PC-3 (cell line): Measurements from ENCODE around the gene CCN6. TPM values are rescaled to one million over a fixed set of nuclear protein-coding genes. Genes with fewer than 3 reads are reported as not detected.

ENCODE experiments used
- ATAC-seq: fragments of 200-7000 bp; cut with Tn5 transposase; 2 replicates; pipeline ENCODE4 v1.9.1; 2020; ENCODE audit warnings: mild to moderate bottlenecking, moderate library complexity
- BruUV-seq: library from RNA; stranded (reverse); fragments of 400-500 nt; replicated peaks from 2 replicates; lab custom pipeline; 2021; lab: Mats Ljungman, UMichigan
- CTCF ChIA-PET: fragments of 300-600 bp; sonication (Branson Sonifier 250); formaldehyde crosslinking; loops from one replicate; lab custom pipeline; 2022; ENCODE audit warnings: antibody characterized with exemption; lab: Charles Lee
- POLR2A ChIA-PET: fragments of 300-600 bp; sonication (Branson Sonifier 250); formaldehyde crosslinking; loops from one replicate; lab custom pipeline; 2022; ENCODE audit warnings: antibody characterized with exemption; ENCODE audit not compliant: unreplicated experiment; lab: Charles Lee
- DNase-seq: peaks from one replicate; pipeline ENCODE4 v3.0.0-alpha.2; 2015
- H2AFZ ChIP-seq: fragments of 300-600 bp; sonication (generic); 2 replicates; pipeline ENCODE4 v1.6.0; 2016; ENCODE audit warnings: antibody characterized with exemption, low read length
- H3F3A ChIP-seq: fragments of 300-600 bp; sonication (generic); one replicate; pipeline ENCODE4 v1.6.0; 2017; ENCODE audit warnings: antibody characterized with exemption, low read length, control low read depth, mild to moderate bottlenecking; ENCODE audit not compliant: unreplicated experiment
- H3K27ac ChIP-seq: fragments of 300-600 bp; sonication (generic); 2 replicates; pipeline ENCODE4 v1.5.1; 2016; ENCODE audit warnings: mild to moderate bottlenecking, low read length
- H3K27me3 ChIP-seq: fragments of 300-600 bp; sonication (generic); 2 replicates; pipeline ENCODE4 v1.6.1; 2016; ENCODE audit warnings: low read length, mixed read lengths
- H3K36me3 ChIP-seq: fragments of 300-600 bp; sonication (generic); 2 replicates; pipeline ENCODE4 v1.6.1; 2016; ENCODE audit warnings: low read depth, mixed run types, low read length, mixed read lengths
- H3K4me1 ChIP-seq: fragments of 300-600 bp; sonication (generic); 2 replicates; pipeline ENCODE4 v1.5.1; 2016; ENCODE audit warnings: low read length; ENCODE audit not compliant: insufficient read depth
- H3K4me2 ChIP-seq: fragments of 300-600 bp; sonication (generic); 2 replicates; pipeline ENCODE4 v1.6.0; 2016; ENCODE audit warnings: low read length
- H3K4me3 ChIP-seq: fragments of 300-600 bp; sonication (generic); 2 replicates; pipeline ENCODE4 v1.5.1; 2016; ENCODE audit warnings: mild to moderate bottlenecking, low read length, mixed read lengths
- H3K79me2 ChIP-seq: fragments of 300-600 bp; sonication (generic); 2 replicates; pipeline ENCODE4 v1.6.1; 2017; ENCODE audit warnings: low read length, mixed read lengths
- H3K9ac ChIP-seq: fragments of 300-600 bp; sonication (generic); 2 replicates; pipeline ENCODE4 v1.6.0; 2016; ENCODE audit warnings: mild to moderate bottlenecking, low read length
- H3K9me2 ChIP-seq: fragments of 300-600 bp; sonication (generic); replicated peaks from 2 replicates; pipeline ENCODE4 v1.6.1; 2016; ENCODE audit warnings: mixed run types, low read length, mixed read lengths
- H3K9me3 ChIP-seq: fragments of 300-600 bp; sonication (generic); 2 replicates; pipeline ENCODE4 v1.6.1; 2016; ENCODE audit warnings: low read length, mixed read lengths
- H4K20me1 ChIP-seq: fragments of 300-600 bp; sonication (generic); 2 replicates; pipeline ENCODE4 v1.6.1; 2016; ENCODE audit warnings: low read length, mixed read lengths
- CTCF ChIP-seq: fragments of 300-600 bp; sonication (generic); conservative IDR thresholded peaks from 2 replicates; pipeline ENCODE4 v1.5.1; 2017; ENCODE audit warnings: antibody characterized with exemption, low read depth, mild to moderate bottlenecking, low read length
- EZH2 ChIP-seq: fragments of 300-600 bp; sonication (generic); IDR thresholded peaks from one replicate; pipeline ENCODE4 v1.6.1; 2017; ENCODE audit warnings: antibody characterized with exemption, mild to moderate bottlenecking, low read length; ENCODE audit not compliant: unreplicated experiment
- EZH2phosphoT487 ChIP-seq: fragments of 300-600 bp; sonication (generic); IDR thresholded peaks from 2 replicates; pipeline ENCODE4 v1.6.1; 2018; ENCODE audit warnings: mild to moderate bottlenecking, antibody characterized with exemption, low read length, borderline replicate concordance
- intact Hi-C: fragments of 100-400 bp; cut with micrococcal nuclease; formaldehyde crosslinking; loops from 2 replicates; pipeline ENCODE4 v1.9.0; 2023
- total RNA-seq: library from RNA; depleted of rRNA; stranded (reverse); fragments of >200 nt; gene quantifications from 2 replicates; pipeline ENCODE4 v1.2.3, GENCODE V29; 2014; rRNA removed

The CCN6 gene
- total RNA-seq, 1 experiment from 2014 or later: not detected

- peak; percentile 94 for ATAC-seq
- DNase-seq: peak; percentile 71
- Histone ChIP-seq H3K9me3 (no peaks in the 10 kb centered on the region), H3K4me2 (no peak overlapping the region), H3K9me2 (no peaks in the 10 kb centered on the region), H3K79me2 (no peaks in the 10 kb centered on the region), H3F3A (no peaks in the 10 kb centered on the region), H4K20me1 (no peaks in the 10 kb centered on the region), H3K4me1 (peaks cover 14% of the 10 kb centered on the region), H3K9ac (no peak overlapping the region), H2AFZ (peak overlapping the region; percentile 37; the same call in 1 of the 2 replicates), H3K27me3 (no peaks in the 10 kb centered on the region), H3K4me3 (no peak overlapping the region), H3K27ac (peak overlapping the region; percentile 9), H3K36me3 (no peaks in the 10 kb centered on the region)
- ChIA-PET CTCF (no interaction called here), POLR2A (interaction anchor here (0.7 kb wide), 1 partner anchor 9 kb away, joined by 3 read pairs; no protein-coding TSS in a partner anchor)
- no peak for TF ChIP-seq CTCF
- TF ChIP-seq EZH2: no peak
- TF ChIP-seq EZH2phosphoT487: no peak
- intact Hi-C loops: no loop called here
- BruUV-seq: no TSS peak
Observed at GRCh38 chr6:112117554-112117953, 63.6 kb downstream of the CCN6 start.

- H3K79me2 ChIP-seq: no peaks in the 10 kb centered on the region
- intact Hi-C loops: no loop called here
- CTCF ChIA-PET: interaction anchor here (0.6 kb wide), 1 partner anchor 43 kb away, joined by 8 read pairs; no protein-coding TSS in a partner anchor
- H3K27me3 ChIP-seq: no peaks in the 10 kb centered on the region
- no TSS peak for BruUV-seq
- DNase-seq (no peak), ATAC-seq (no peak)
- POLR2A ChIA-PET: interaction anchor here (0.7 kb wide), 1 partner anchor 9 kb away, joined by 3 read pairs; no protein-coding TSS in a partner anchor
- H2AFZ ChIP-seq: peak overlapping the region; percentile 37; the same call in 1 of the 2 replicates
- no peak overlapping the region for H3K4me3 ChIP-seq
- peaks cover 14% of the 10 kb centered on the region for H3K4me1 ChIP-seq
- no peak overlapping the region for H3K4me2 ChIP-seq
- H3K9ac ChIP-seq: no peak overlapping the region
- H3F3A ChIP-seq: no peaks in the 10 kb centered on the region
- H3K27ac ChIP-seq: peak overlapping the region; percentile 9
- no peaks in the 10 kb centered on the region for H3K9me3 ChIP-seq
- H3K9me2 ChIP-seq: no peaks in the 10 kb centered on the region
- H4K20me1 ChIP-seq: no peaks in the 10 kb centered on the region
- no peaks in the 10 kb centered on the region for H3K36me3 ChIP-seq
- TF ChIP-seq EZH2 (no peak), CTCF (no peak), EZH2phosphoT487 (no peak)
Observed at GRCh38 chr6:112118034-112118433, 64.1 kb downstream of the CCN6 start.

Other genes starting within 250 kb of the CCN6 start
- 27.6 and 57.4 TPM in 2 replicates for gene FYN, start 180.7 kb upstream of the CCN6 start, total RNA-seq
- 9.5 and 9.6 TPM in 2 replicates for gene TUBE1, start 33.4 kb downstream of the CCN6 start, total RNA-seq
- gene FAM229B, start 33.5 kb downstream of the CCN6 start, total RNA-seq: 2.8 and 6.7 TPM in 2 replicates
- gene LAMA4, start 200.5 kb downstream of the CCN6 start, total RNA-seq: 9.4 and 18.3 TPM in 2 replicates